GM10266 (cell line): Measurements from ENCODE around the gene RALGAPA2.

Experiments used
- DNase-seq: peaks from one replicate; pipeline ENCODE4 v3.0.0; 2012; ENCODE audit errors: extremely low spot score
- TF ChIP-seq, protein P1 (sequence below): IDR thresholded peaks from 2 replicates; pipeline ENCODE4 v1.5.1; 2012; ENCODE audit warnings: mild to moderate bottlenecking, low read depth; ENCODE audit not compliant: control insufficient read depth, insufficient read depth; ENCODE audit errors: missing control alignments

Gene RALGAPA2

DNA sequence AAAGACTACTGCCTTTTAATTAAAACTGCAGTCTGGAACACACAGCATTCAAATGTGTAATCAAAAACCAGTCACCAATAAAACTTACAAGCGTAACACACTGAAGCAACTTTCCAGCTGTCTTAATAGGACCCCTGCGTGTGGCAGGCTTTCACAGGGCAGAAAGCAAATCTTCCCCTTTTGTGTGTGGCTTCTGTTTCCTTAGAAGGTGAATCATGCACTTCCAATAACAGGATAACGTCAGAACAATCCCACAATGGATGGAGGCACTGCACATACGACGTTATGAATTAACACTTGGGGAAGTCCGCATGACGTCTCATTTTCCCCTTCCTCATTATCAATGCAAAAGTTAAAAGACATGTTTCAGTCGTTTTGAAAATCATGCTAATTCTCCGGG lies 299.7 kb downstream of the RALGAPA2 start:
- TF ChIP-seq, protein P1, sequence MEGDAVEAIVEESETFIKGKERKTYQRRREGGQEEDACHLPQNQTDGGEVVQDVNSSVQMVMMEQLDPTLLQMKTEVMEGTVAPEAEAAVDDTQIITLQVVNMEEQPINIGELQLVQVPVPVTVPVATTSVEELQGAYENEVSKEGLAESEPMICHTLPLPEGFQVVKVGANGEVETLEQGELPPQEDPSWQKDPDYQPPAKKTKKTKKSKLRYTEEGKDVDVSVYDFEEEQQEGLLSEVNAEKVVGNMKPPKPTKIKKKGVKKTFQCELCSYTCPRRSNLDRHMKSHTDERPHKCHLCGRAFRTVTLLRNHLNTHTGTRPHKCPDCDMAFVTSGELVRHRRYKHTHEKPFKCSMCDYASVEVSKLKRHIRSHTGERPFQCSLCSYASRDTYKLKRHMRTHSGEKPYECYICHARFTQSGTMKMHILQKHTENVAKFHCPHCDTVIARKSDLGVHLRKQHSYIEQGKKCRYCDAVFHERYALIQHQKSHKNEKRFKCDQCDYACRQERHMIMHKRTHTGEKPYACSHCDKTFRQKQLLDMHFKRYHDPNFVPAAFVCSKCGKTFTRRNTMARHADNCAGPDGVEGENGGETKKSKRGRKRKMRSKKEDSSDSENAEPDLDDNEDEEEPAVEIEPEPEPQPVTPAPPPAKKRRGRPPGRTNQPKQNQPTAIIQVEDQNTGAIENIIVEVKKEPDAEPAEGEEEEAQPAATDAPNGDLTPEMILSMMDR = no peak
- DNase-seq = no peak

DNA sequence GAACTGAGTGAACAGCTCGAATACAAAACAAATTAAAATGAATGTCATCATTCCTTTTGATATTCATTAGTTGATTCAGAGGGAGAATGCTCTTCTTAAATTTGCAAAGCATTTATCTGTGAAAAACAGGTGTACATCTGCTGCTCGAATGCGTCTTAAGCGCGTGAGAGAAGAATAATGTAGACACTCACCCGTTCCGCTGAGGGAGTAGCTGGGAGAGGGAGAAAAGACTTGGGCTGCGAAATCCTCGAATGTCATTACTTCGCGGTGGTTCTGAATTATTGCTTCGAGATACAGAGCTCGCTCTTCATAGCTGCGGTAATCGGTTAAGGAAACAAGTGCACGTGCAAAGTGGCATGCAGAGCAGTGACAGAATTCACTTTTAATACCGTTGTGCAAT lies 300.6 kb downstream of the RALGAPA2 start:
- no peak for DNase-seq
- TF ChIP-seq, protein P1 = no peak

DNA sequence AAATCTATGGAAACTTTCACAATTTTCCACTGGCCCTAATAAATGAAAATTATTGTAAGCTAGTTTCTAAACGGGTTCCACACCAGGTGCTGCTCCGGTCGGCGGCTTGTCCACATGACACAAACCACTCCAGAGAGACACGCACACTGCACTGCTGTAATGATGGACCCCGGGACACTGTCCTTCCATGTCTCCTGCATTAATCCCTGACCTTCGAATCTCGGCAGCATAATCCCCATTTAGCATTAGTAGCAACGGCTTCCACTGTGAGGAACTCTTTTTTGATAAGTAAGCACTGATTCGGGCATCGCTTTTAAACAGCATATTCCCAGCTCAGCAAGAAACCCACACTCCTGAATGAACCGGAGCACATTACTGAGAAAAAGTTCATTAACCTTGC lies 301.0 kb downstream of the RALGAPA2 start:
- TF ChIP-seq, protein P1 = no peak
- no peak for DNase-seq

DNA sequence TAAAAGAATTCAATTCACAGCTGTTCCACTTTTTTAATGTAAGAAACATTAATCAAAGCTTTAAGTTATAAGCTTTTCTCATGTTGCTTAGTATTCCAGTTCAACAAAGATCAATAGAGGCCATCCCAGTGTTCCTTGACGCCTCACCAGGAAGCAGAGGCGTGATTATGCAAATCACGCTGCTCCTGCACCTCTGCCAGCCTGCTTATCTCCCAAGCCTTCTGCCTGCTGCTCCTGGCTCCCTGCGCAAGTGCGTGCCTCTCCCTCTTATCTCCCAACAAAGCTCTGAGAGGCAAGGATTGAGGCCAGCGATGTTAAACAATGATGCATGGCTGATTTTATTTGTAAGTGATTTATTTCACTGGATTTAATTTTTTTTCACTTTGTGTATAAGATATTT lies 301.8 kb downstream of the RALGAPA2 start:
- no peak for DNase-seq
- TF ChIP-seq, protein P1 = no peak

DNA sequence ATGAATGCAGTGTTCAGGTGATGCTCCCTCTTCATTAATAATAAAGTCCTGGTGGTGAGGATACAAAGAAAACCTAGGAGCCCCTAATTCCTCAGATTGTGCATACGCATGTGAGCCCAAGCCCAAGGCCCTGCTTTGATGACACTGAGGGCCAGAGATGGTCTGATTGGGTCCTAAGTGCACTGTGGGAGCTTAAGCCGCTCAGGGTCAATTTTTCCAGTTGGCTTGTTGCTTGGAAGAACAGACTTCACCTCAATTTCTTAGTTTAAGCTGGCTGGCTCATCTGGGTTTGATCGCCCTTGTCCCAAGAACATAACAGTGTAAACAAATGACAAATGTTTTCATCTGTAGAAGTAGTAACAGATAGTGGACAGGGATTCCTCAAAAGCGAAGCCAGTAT lies 303.1 kb downstream of the RALGAPA2 start:
- DNase-seq = no peak
- TF ChIP-seq, protein P1 = no peak

DNA sequence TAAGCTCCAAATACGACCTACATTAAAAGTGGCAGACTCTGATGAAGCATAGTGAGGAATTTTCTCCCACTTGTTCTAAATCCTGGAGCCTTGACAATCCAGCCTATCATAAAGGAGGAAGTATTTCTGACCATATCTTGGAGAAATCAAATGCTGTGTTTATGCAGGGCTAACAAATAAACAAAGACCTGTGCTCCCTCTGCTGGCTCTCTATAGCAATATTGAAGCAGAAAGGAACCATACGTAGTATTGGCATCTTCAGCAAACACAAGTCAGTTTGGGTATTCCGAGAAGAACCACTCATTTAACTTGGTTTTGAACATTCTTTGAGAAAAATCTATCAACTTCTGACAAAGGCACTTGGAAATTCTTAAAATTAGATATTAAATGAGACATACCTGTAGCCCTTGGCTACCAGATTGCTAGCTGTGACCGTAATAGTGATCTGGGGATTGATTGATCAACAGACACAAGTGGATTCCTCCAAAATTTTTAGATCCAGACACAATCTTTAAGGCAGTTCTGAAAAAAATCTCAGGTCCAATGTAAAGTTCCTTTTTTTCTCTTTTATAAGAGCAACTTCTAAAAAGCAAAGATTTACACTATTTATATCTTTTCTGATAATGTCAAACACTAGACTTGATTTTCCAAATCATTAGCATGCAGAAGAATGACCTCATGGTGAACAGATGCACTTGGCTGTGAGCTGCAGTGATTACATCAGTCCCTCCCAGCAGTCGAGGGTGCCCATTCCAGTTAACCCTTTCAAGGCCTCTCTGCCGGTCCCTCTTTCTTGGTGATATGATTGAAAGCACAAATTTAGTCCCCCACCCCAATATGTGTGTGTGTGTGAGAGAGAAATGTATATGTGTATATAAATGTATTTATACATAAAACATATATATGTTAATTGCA lies 304.3 kb downstream of the RALGAPA2 start:
- TF ChIP-seq, protein P1 = no peak
- DNase-seq = no peak

DNA sequence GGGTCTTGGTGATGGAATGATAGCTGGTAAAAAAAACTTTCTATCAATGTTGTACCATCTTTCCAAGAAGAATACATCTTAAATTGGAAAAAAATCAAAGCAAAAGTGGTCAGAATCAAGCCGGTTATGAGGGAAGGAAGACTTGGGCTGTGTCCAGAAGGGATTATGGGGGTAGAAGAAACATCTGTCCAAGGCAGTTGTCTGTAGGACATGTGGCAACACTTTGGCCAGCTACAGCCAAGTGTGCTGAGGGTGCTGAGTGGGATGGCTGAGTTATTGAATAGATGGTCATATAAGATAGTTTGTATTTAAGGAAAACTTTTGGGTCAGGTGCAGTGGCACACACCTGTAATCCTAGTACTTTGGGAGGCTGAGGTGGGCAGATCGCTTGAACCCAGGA lies 306.1 kb downstream of the RALGAPA2 start:
- TF ChIP-seq, protein P1 = no peak
- DNase-seq = no peak
